HuH-7 (cell line): ENCODE results near the gene DLK2.
"Not testable (repeated sequence)": the region's sequence is repeated elsewhere in the genome, so short reads cannot be mapped to it uniquely, and the experiment has no call there.

Source experiments
- DNase-seq: peaks from one replicate; pipeline ENCODE4 v3.0.0; 2011; ENCODE audit warnings: low spot score

Gene DLK2

DNA sequence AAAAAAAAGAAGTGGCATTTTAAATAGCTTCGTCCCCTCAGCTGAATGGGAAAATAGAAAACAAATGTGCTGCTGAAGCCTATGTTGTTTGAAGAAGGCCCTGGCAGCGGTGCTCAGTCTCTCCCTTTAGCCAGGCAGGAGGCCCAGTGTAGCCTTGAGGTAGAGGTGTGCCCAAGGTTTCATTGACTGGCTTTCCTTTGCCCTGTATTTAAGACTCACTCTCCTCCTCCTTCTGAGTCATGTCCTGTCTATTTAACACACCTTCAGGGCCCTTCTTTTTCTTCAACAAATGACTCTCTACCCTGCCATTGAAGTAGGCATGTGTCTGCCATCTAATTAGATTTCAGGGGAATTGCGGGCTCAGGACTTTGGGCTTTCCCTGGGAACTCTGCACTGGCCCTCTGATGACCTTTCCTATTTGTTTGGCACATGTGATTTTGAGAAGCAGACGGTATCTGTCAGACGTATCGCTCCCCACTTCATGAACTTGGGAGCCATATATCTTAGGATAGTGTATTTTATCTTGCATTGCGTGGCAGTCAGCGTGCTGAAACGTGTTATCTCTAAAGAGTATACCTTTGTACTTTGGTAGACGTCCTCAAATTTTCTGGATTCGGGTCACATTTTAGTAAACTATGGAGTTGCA is 26.4 kb upstream of the DLK2 start:
- no peak for DNase-seq

DNA sequence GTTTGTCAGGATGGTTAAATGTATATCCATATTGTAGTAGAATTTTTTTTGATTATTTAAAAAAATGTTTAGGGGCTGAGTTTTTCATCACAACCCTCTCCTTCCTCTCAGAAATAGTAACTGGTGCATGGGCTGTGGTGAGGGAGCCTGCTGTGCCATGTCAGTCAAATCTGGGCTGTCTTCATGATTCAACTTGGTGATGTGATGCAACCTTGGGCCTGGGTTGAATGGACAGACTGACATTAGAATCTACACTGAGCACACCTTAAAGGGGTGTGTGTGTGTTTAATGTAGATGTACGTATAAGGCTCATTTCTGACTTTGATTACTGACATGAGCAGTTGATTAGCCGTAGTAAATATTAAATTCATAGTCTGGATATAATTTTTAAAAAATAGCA is 25.7 kb upstream of the DLK2 start:
- no peak for DNase-seq

- no peak for DNase-seq
Measured at GRCh38 chr6:43478008-43478372, 22.6 kb upstream of the DLK2 start.

GRCh38 chr6:43477235-43478007 is 22.1 kb upstream of the DLK2 start, which contains the start of gene TJAP1:
TJAP1 (plus strand) TSS chr6:43477570; CDS start chr6:43499002, 21,432 bp downstream.
- DNase-seq: peak; percentile 79

DNA sequence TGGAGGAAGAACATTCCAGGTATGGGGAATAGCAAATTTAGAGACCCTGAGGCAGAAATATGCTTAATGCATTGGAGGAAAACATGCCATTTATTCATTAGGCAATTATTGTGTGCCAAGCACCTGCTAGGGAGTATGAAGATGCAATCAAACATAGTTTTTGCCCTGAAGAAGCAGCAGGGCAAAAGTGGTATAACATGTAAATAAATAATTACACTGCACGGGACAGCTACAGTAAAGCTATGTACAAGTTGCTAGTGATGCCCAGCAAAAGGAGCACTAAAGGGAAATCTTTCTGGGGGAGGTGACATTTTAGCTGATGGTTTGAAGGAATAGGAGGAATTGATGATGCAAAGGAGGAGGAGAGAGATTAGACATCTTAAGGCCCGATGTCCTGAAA is 21.4 kb upstream of the DLK2 start:
- no peak for DNase-seq

- no peak for DNase-seq
Measured at GRCh38 chr6:43475516-43475915, 20.2 kb upstream of the DLK2 start.

GRCh38 chr6:43472515-43472914 is 17.2 kb upstream of the DLK2 start:
- DNase-seq: no peak

GRCh38 chr6:43471399-43471798 is 16.1 kb upstream of the DLK2 start:
- no peak for DNase-seq

GRCh38 chr6:43469947-43470346 is 14.6 kb upstream of the DLK2 start:
- DNase-seq: no peak

GRCh38 chr6:43468748-43469681 is 13.7 kb upstream of the DLK2 start:
- DNase-seq: no peak

DNA sequence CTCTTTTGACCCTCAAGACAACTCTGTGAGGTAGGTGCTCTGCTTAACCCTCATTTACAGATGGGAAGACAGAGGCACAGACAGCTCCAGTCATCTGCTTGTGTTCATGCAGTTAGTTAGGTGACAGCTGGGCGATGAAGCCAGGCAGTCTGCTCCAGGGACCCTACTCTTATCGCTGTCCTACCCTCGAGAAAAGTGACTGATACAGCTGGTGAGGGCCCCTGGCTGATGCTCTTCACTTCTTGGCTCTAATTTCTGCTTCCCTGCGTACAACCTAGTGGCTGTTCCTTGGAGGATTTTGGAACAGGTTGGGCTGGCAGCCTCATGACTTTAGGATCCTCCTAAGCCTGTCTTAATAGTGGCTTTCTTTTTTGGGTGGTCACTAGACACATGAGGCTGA is 12.9 kb upstream of the DLK2 start:
- no peak for DNase-seq

GRCh38 chr6:43467752-43468151 is 12.4 kb upstream of the DLK2 start:
- DNase-seq: no peak

- DNase-seq: not testable (repeated sequence)
Measured at GRCh38 chr6:43467265-43467664, 11.9 kb upstream of the DLK2 start.

- DNase-seq: no peak
Measured at GRCh38 chr6:43465948-43466347, 10.6 kb upstream of the DLK2 start.

DNA sequence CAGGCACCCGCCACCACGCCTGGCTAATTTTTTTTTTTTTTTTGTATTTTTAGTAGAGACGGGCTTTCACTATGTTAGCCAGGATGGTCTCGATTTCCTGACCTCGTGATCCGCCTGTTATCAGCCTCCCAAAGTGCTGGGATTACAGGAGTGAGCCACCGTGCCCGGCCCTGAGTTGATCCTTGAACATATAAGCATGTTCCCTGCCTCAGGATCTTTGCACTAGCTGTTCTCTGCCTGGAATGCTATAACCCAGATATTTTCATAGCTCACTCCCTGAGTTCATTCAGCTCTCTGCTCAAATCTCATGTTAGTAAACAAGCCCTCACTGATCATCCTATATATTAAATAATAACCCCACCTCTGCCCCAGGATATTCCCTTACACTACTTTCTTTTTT is 9.0 kb upstream of the DLK2 start:
- no peak for DNase-seq

- DNase-seq: no peak
Measured at GRCh38 chr6:43461936-43462335, 6.6 kb upstream of the DLK2 start.

GRCh38 chr6:43460032-43460431 is 4.7 kb upstream of the DLK2 start:
- DNase-seq: no peak

DNA sequence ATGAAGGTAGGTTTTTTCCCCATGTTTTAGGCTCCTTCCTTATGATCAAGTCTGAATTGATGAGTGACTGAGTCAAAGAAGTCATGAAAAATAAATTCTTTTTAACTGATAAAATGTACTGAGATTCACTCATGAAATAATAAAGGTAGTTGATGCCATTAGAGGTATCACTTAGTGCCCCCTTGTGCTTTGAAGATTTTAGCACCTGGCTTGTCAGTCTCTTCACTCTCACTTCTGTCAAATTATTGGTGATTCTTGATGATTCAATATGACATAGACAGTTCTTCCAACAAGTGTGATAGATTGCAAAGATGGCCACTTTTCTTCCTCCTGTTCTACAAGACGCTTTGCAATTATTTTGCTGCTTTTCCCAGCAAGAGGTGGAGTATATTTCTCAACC is 4.2 kb upstream of the DLK2 start:
- DNase-seq: no peak

DNA sequence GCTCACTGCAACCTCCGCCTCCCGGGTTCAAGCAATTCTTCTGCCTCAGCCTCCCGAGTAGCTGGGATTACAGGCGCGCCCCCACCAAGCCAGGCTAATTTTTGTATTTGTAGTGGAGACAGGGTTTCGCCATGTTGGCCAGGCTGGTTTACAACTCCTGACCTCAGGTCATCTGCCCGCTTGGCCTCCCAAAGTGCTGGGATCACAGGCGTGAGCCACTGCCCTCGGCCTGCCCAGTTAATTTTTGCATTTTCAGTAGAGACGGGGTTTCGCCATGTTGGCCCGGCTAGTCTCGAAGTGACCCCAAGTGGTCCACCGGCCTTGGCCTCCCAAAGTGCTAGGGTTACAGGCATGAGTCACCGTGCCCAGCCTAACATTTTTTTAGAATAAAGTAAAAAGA is 2.8 kb upstream of the DLK2 start:
- not testable (repeated sequence) for DNase-seq

GRCh38 chr6:43457643-43458042 is 2.3 kb upstream of the DLK2 start:
- DNase-seq: no peak

DNA sequence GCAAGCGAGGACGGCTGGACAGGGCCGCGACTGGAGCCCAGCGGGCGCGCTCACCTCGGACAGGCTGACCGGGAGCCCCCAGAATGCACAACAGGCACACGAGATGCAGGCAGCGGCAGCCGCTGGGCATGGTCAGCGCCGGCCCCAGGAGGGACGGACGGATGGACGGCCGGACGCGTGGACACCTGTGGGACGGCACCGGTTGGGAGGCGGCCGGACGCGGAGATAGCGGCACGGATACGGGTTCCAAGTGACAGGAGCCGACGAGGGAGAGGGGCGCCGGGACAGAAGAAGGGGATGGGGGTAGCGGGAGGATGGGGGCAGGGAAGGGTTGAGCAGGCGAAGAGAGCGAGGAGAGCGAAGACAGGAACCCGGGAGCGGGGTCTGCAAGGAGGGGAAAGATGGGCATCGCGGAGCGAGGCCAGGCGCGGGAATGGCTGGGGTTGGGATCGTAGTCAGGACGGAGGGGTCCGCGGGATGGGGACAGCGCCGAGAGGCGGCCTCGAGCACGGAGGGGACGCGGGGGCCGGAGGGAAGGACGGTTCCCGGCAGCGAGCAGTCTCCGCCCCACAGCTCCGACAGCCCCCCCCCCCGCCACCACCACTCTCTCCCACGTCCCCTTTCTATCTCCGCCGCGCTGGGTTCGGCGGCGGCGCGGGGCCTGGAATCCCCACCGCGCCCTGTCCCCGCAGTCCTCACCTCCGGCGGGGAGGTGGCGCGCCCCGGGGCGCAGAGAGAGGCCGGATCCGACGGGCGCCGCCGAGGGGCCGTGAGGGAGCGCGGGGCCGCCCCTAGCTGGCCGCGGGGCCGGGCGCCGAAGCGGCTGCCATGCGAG is 435 bp downstream of the DLK2 start:
- peak; percentile 86 for DNase-seq

- DNase-seq: no peak
Measured at GRCh38 chr6:43454290-43454695, 1.1 kb downstream of the DLK2 start.
